HG03342 (cell line): Measurements from ENCODE around the gene MCM9.

Source experiments
- ATAC-seq: cut with Tn5 transposase; IDR thresholded peaks from one replicate; pipeline ENCODE4 v1.9.1; 2021; ENCODE audit warnings: mild to moderate bottlenecking, moderate library complexity; ENCODE audit not compliant: unreplicated experiment

The MCM9 gene

GRCh38 chr6:118894425-118895260 is 40.3 kb downstream of the MCM9 start:
- peak; percentile 33 for ATAC-seq

DNA sequence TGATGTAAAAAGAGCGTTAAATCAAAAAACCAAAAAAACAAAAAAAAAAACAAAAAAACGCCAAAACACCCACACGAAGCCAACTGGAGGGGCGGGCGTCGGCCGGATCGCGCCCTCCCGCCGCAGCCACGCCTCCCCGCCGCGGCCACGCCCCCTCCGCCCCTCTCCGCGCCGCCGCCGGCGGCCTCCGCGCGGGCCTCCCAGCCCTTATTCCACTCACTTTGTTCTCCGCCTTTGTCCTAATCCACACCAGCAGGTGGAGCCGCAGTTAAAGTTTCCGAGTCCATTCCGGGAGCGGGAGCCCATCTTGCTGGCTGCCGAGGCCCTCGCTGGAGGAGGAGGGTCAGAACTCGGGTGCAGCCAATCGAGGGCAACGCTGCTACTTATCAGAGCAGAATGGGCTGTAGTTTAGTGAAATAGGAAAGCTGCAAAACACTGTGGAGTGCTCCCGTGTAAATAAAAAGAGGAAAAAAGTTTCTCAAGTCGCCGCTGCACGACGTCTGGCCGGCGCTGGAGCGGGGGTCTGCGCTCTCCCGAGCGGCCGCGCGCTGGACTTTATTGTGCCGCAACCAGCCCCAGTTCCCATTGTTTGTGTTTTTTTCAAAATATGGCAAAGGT is 41.0 kb downstream of the MCM9 start, which contains the start of gene ASF1A:
Gene ASF1A (plus strand): TSS at position 346 of the 618 bp plus-strand sequence. CDS start 262 bp downstream, at position 608.
- ATAC-seq, result peak; percentile 64

DNA sequence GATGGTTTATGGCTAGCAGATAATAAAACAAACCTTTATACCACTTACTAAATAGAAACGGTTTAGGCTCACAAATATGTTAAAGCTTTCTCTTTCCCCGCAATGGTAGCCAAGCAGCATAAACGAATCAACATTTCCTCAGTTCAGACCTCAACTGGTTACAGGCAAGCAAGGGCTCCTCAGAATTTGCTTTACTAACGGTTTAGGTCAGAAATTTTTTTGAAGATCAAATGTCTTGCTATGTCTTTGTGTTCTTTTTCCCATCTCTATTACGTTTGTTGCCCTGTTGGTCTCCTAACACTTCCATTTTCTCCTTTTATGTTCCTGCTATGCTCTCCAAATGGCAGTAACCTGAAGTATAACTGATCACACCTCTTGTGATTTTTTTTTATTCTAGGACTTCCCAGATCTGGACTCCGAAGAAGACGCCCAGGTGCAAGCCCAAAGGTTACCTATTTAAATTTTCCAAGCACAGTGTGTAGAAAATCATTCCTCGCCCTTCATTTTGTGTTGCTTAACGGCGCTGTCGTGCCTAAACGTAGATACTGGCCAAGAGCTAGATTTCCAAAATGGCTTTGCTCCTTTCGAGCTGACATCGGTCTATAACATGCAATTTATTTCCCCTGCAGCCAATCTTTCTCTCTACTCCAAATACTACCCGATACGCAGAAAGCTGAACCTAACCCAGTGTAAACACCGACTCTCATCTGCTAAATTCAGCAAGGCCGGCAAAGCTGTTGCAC is 41.7 kb downstream of the MCM9 start:
- ATAC-seq, result peak; percentile 18

DNA sequence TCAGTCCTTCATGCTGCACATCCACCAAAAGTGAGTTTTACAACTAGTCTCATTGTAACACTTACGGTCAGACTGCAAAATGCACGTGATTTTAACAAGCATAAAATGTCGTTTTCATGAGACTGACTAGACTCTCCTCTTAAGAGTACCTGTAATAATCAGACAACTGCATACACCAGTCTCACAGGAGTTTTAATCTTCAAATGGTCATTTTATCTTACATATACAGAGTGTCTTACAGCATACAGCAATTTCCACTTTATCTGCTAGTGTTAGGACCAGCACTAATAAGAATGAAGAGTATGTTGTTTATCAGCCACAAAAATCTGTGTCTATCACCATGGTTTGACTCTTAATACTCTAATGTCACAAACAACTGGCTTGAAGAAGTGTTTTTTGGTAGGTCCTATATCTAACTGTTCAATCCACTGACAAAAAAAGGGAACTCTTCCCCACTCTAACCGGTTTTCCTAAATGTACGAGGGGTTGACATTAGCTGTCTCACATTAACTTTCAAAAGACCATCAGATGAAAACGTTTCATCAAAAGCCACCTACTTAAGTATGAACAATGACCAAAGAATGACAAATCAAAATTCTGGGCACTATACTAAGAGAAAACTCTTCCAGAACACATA is 42.5 kb downstream of the MCM9 start:
- ATAC-seq, result no peak

DNA sequence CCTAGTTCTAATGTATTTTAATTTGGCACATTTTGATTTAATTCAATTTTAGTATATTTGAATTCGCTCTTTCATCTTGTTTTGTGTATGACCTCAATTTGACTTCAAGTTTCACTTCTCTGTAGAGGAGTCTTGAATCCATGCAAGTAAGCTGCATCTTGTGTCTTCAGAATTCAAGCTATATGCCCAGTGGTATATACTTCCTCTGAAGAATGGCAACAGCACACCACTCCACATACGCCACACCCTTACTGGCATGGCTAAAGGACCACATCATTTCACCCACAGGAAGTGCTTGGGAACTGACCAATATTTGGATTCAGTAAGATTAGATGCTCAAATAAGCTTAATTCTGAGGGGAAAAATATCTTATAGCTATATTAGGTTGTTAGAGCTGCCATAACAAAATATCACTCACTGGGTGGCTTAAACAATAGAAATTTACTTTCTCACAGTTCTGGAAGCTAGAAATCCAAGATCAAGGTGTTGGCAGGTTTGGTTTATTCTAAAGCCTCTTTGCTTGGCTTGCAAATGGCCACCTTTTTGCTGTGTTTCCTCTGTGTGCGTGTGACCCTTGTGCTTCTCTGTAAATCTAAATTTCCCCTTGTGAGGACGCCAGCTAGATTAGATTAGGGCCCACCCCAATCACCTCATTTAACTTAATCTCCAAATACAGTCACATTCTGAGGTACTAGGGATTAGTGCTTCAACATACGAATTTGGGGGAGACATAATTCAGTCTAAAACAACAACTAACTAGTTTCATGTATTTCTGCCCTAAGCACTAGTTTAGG is 43.8 kb downstream of the MCM9 start:
- ATAC-seq, result no peak

- ATAC-seq, result no peak
Measured at GRCh38 chr6:118889163-118889562, 45.8 kb downstream of the MCM9 start.

DNA sequence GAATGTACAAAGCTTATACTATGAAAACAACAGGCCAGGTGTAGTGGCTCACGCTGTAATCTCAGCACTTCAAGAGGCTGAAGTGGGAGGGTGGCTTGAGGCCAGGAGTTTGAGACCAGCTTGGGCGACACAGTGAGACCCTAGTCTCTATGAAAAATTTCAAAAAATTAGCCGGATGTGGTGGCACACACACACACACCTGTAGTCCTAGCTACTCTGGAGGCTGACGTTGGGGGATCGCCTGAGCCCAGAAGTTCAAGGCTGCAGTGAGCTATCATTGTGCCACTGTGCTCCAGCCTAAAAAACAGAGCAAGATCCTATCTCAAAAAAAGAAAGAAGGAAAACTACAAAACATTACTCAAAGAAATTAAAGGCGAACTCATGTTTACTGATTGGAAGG is 48.3 kb downstream of the MCM9 start:
- no peak for ATAC-seq

DNA sequence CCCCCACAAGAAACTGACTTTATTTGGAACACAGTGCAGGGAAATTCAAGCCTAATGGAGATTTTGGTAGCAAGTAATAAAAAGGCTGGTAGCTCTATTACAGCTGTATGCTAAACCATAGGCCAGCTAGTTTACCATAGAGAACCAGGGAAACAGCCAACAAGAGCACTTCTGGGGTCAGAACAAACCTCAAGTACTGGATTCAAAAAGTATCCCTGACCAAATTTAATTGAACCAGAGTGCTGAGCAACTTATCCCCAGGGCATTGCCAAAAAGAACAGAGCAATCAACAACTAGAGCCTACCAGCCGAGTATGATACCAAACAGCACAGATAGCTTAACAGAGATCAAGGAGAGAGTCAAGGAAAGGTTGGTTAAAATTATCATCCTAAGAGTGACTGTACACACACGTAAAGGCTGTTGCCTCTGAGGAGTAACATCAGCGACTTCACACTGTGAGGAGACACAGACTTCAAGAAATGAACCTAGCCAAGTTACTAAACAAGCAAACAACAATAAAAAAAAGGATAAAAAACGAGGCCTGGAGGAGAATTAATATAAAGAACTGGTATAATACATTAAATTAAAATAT is 52.5 kb downstream of the MCM9 start:
- no peak for ATAC-seq

DNA sequence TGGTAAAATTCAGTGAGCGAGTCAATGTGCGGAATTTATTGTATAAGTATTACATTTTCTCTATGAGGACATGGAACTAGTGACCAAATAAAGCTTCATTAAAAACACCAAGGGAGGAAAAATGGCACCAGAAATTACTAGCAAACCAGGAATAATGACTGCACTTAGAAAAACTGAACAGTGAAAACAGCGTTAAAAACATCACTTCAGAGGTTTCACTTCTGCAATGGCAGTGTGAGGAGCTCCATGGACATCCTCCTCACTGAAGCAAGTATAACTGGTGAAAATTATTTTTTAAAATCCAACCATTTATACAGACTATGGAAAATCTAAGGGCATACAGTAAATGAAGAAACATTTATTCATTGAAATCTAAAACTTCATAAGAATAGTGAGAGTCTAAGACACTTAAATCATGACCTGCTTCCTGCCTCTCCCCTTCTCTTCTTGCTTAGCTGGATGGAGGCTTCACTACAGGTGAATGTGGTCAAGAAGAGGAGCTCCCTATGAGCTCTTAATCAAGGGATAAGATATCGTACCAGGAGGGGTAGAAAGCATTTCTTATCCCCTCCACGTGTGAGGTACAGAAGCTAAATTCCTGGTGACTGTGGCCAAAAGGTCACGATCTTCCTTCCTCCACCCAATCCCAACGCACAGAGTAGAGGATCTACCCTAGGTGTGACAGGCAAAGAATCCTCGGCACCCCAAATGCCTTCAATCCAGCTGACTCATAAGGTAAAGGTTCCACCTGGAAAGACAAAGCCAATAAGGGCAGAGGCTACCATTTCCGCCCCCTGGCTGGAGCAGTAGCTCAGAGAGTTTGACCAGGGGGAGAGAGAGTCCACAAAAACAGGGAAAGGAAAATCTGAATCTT is 53.3 kb downstream of the MCM9 start:
- ATAC-seq, result peak; percentile 91

DNA sequence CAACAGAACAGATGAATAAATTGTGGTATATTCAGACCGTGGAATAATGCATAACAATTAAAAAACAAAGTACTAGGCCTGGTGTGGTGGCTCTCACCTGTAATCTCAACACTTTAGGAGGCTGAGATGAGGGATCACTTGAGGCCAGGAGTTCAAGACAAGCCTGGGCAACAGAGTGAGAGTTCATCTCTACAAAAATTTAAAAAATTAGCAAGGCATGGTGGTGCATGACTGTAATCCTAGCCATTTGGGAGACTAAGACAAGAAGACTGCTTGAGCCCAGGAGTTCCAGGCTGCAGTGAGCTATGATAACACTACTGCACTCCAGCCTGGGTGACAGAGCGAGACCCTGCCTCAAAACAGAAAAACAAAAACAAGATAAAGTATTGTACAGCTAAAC is 57.2 kb downstream of the MCM9 start:
- ATAC-seq, result no peak

GRCh38 chr6:118876814-118877213 is 58.1 kb downstream of the MCM9 start:
- ATAC-seq, result no peak

- no peak for ATAC-seq
Measured at GRCh38 chr6:118876198-118876597, 58.8 kb downstream of the MCM9 start.

DNA sequence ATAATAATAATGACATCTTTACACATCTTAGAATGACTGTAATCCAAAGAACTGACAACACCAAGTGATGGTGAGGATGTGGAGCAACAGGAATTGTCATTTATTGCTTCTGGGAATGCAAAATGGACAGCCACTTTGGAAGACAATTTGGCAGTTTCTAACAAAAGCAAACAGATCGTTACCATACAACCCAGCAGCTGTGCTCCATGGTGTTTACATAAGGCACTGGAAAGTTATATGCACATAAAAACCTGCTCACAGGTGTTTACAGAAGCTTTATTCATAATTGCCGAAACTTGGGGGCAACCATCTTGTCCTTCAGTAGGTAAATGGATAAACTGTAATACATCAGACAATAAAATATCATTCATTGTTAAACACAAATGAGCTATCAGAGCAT is 59.3 kb downstream of the MCM9 start:
- ATAC-seq, result no peak

- ATAC-seq, result no peak
Measured at GRCh38 chr6:118873239-118873638, 61.7 kb downstream of the MCM9 start.

DNA sequence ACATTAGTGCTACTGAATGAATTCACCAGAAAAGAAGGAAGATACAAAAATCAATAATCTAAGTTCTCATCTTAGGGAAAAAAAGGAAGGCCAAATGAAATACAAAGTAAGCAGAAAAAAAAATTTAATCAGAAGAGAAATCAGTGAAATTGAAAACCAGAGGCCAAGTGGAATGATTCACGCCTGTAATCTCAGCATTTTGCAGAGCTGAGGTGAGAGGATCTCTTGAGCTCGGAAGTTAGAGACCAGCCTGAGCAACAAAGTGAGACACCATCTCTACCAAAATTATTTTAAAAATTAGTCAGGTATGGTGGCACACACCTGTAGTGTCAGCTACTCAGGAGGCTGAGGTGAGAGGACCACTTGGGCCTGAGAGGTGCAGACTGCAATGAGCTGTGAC is 62.2 kb downstream of the MCM9 start:
- ATAC-seq, result no peak

- ATAC-seq, result no peak
Measured at GRCh38 chr6:118872318-118872717, 62.6 kb downstream of the MCM9 start.

- ATAC-seq, result no peak
Measured at GRCh38 chr6:118871331-118871730, 63.6 kb downstream of the MCM9 start.

DNA sequence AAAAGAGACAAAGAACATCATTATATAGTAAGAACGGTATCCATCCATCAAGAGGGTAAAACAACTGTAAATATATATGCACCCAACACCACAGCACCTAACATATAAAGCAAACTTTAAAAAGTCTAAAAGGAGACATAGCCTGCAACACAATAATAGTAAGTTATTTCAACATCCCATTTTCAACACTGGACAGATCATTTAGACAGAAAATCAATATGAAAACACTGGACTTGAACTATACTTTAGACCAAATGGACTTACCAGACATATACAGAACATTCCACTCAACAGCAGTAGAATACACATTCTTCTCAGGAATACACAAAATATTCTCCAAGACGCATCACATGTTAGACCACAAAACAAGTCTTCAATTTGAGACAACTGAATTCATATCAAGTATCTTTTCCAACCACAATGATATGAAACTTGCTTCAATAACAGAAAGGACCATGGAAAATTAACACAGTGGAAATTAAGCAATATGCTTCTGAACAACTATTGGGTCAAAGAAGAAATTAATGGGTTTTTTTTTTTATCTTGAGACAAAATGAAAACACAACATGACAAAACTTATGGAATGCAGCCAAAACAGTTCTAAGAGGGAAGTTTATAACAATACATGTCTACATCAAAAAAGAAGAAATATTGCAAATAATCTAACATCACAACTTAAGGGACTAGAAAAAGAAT is 64.9 kb downstream of the MCM9 start:
- no peak for ATAC-seq
